SH-SY5Y (cell line): ENCODE data around the gene GUK1.

Experiments used
- GATA2 ChIP-seq: IDR thresholded peaks from 2 replicates; pipeline ENCODE4 v1.6.1; 2011; ENCODE audit warnings: mild to moderate bottlenecking, low read depth, low read length
- GATA3 ChIP-seq: IDR thresholded peaks from 2 replicates; pipeline ENCODE4 v1.6.1; 2011; ENCODE audit warnings: low read depth, mild to moderate bottlenecking, low read length, moderate library complexity

GRCh38 chr1:228177183-228177475 lies 37.0 kb downstream of the GUK1 start:
- TF ChIP-seq GATA2 = no peak
- TF ChIP-seq GATA3 = no peak
